ENCODE data around the gene GAR1.
"Not testable (repeated sequence)": the region's sequence is repeated elsewhere in the genome, so short reads cannot be mapped to it uniquely, and the experiment has no call there.

Gene GAR1

GRCh38 chr4:109847896-109848442 lies 32.4 kb downstream of the GAR1 start, which contains the start of gene LRIT3:
Gene LRIT3, plus strand, starts transcription at chr4:109848107. Its CDS starts 95 bp downstream, at chr4:109848202.
- DNase-seq: no peak

GRCh38 chr4:109848501-109848900 lies 32.9 kb downstream of the GAR1 start:
- no peak for DNase-seq

- no peak for DNase-seq
Measured at GRCh38 chr4:109850601-109851000, 35.0 kb downstream of the GAR1 start.

GRCh38 chr4:109859426-109860300 lies 44.1 kb downstream of the GAR1 start:
- DNase-seq: not testable (repeated sequence)

- DNase-seq: no peak
Measured at GRCh38 chr4:109861271-109861670, 45.7 kb downstream of the GAR1 start.

GRCh38 chr4:109861916-109862511 lies 46.5 kb downstream of the GAR1 start:
- no peak for DNase-seq

- DNase-seq: no peak
Measured at GRCh38 chr4:109864134-109864533, 48.6 kb downstream of the GAR1 start.

- DNase-seq: no peak
Measured at GRCh38 chr4:109870061-109870460, 54.5 kb downstream of the GAR1 start.

GRCh38 chr4:109872065-109872464 lies 56.5 kb downstream of the GAR1 start:
- DNase-seq: no peak

GRCh38 chr4:109872950-109873656 lies 57.5 kb downstream of the GAR1 start:
- DNase-seq: no peak

GRCh38 chr4:109873791-109874514 lies 58.4 kb downstream of the GAR1 start:
- DNase-seq: no peak

Measured in activated naive CD4-positive, alpha-beta T cell treated with Interleukin-2 at 50 U/mL for 16 hours (primary cell).